ENCODE data around the gene LSMEM2.
"Not testable (repeated sequence)": the region's sequence is repeated elsewhere in the genome, so short reads cannot be mapped to it uniquely, and the experiment has no call there.

LSMEM2 gene

DNA sequence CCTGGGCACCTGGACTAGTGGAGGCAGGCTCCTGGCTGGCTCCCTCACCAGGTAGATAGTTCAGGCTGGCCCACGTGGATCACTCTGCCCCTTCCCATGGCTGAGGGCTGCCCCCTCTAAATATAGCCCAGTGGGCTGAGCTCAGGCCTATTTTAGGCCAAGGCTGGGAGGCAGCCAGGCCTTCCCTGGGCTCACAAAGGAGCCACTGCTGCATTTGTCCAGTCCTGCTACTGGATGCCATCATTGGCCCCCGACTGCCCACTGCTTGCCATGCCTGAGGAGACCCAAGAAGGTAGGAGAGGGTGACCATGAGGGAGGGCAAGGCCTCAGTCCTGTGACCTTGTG, at the start of gene LSMEM2:
Gene LSMEM2, plus strand, starts transcription at position 208 of the 345 bp plus-strand sequence. Its CDS starts 27 bp downstream, at position 235.
- no peak for DNase-seq

DNA sequence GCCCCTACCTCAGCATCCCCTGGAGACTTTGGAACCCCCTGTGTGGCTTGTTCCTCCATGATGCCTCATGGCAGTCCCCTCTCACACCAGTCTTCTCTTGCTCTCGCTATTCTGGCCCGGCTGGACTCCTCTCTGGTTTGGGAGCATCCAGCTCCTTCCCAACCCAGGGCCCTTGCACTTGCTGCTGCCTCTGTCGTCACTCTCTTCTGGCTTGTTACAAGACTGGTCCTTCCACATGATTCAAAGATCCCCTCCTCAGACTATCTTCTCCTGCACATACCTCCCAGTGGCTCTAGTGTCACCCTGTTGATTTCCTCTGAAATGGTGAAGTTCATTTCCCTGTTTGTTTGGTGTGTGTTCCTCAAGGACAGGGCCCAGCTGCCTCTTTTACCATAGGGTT, 49.4 kb upstream of the LSMEM2 start:
- DNase-seq, result no peak

DNA sequence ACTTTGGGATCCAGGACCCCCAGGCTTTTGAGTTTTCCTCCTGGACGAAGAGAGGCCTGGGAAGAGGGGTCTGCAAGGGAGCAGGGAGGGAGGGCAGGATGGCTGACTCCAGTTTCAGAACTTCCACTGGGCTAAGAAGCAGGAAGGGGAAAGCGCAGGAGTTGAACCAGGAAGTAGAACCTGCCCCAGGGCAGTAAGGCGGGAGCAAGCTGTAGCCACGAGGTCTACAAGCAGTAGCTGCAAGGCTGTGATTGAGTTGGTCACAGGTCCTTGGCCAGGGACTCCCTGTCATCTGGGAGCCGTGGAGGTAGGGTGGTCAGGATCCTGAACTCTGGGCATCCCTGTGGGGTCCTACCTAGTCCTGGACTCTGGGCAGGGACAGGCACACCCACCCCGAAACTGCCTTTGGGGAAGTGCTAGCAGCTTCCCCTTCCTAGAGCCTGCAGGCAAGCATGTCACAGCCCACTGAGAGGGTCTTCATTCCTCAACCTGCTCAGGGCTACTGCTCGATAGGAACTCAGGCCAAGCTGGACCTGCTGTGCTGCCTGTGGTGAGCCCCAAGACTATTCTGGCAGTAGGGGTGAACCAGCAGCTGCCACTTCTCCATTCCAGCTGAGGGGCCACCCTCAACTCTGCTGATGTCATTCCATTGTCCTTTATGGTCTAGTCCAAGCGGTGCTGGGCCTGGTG, 48.6 kb upstream of the LSMEM2 start:
- no peak for DNase-seq

DNA sequence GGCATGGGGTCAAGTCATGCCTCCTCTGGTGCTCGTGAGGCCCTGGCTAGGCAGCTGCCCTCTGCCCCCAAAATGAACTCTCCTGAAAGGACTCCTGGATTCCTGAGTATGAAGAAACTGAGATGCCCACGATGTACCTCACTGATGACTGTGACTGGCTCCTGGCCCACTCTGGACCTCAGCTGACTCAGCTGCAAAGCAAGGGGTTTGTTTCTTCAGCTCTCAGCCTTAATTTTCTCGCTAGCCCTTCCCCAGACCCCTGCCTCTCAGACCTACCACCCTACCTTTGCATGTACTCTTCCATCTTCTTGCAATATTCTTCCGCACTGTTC, 48.1 kb upstream of the LSMEM2 start:
- DNase-seq, result no peak

DNA sequence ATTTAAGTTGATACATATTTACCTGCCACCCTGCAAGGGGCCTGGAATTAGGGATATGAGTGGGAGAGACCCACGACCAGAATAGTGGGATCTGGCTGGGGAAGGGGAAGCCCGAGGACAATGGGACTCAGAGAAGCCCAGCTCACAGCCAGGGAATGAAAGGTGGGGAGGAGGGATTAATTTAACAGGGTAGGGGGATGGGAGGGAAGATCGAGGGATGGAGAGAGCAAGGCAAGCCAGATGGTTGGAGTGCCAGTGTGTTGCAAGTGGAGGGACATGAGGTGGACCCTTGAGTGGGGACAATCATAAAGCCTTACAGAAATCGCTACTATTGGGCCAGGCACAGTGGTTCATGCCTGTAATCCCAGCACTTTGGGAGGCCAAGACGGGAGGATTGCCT, 47.3 kb upstream of the LSMEM2 start:
- DNase-seq, result no peak

DNA sequence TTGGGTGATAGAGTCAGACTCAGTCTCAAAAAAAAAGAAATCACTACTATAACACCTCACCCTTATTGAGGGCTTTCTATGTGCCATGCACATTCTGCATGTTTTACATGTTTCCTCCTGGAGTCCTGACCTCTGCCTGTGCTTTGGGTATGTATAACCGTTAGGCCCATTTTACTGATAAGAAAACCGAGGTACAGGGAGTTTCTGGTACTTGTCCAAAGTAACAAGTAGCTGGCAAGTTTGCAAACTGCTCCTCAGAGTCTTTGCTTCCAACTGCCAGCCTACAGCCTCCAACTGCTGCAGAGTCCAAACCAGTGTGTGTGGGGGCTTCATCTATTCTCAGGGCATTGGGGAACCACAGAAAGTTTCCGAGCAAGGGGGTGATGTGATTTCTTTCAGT, 46.6 kb upstream of the LSMEM2 start:
- DNase-seq, result no peak

DNA sequence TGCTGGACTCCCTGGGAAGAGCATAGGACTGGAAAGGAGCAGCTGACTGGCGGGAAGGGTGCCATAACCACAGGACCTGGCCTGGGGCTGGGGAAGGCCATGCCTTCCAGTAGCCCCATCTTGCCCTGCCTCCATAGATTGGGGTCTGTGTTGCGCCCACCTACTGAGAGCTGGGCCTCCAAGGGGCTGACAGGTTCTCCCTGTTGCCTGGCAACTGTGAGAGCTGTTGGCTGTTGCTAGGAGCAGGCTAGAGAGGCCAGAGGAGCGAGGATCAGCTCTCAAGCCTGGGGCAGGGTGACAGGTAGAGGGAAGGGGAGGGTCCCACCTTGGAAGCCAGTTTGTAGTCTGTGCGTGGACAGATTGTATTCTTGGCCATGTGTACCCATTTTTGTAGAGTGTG, 45.7 kb upstream of the LSMEM2 start:
- DNase-seq, result no peak

DNA sequence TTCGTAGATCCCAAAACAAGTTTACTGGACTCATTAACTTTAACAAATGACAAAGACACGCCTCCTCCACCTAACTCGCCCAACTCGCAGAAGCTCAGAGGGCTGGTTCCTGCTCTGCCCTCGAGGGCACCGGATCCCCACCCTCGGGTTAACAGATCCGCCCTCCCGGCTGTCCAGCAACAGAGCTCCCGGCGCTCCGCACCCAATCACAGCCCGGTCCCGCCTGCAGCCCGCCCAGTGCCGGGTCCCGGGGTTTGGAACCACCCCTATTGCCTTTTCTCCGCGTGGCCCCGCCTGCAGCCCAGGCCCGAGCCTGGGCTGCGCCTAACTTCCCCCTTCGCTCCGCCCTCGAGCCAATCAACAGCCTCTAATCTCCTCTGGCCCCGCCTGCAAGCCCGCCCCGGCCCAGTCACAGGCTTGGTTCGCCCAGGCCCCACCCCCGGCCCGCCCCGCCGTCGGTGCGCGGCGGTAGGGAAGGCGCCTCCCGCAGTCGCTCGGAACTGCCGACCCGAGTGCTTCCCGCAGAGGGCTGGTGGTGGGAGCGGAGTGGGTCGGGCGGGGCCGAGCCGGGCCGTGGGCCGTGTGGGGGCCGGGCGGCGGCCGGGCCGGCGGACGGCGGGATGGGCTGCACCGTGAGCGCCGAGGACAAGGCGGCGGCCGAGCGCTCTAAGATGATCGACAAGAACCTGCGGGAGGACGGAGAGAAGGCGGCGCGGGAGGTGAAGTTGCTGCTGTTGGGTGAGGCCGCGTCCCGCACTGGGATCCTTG, 43.0 kb upstream of the LSMEM2 start, which contains the start of gene GNAI2:
Gene GNAI2, plus strand, starts transcription at position 489 of the 768 bp plus-strand sequence. Its CDS starts 132 bp downstream, at position 621.
- DNase-seq, result peak; percentile 97 to 99 (median 98)

DNA sequence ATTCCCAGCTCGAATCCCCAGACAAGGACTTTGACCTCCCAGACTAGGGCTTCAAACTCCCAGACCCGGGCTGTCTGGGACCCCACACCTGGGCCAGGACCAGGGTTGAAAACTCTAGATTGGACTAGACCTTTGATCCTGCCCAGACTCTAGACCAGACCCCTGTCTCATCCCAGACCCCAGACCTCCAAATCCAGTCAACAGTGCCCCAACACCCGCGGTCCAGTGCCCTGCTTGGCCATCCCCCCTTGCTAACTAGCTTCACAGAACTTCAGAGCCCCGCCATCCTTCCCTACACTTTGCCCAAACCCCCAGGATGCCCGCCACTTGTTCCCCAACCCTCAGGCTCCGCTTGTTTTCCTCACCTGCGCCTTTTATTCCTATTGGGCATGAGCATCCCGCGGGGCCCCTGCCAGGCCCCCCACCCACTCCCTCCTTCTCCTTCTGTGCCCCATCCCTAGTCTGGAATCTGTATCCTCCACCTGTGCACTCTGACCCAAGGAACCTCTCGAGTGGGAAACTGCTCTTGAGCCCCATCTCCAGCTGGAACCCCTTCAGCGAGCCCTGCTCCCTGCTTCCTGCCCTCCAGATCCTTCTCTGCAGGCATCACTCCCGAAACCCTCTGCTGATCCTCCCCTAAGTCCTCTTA, 42.3 kb upstream of the LSMEM2 start:
- no peak for DNase-seq

DNA sequence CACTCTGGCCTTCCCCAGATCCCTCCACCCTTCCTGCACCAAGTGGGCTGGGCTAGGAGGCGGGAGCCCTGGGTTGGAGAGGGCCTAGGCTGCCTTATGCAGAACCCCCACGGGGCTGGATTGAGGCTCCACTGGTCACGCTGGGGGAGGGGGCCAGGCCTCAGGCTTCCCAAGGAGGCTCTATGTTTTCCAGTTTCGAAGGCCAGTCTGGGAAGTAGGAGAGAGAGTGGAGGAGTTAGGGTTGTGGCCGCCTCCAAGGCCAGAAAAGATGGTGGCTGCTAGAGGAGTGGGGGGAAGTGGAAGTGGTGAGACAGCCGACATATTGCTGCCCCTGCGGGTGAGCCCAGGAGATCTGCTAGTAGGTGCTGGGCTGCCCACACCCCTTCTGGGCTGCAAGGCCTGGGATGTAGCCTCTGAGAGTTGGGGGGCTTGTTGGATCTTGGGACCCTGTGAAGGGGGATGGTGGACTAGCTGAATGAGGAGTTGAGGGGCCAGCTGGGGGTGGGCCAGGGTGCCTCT, 41.7 kb upstream of the LSMEM2 start:
- peak in 1 of 4 experiments; percentile 15 for DNase-seq

DNA sequence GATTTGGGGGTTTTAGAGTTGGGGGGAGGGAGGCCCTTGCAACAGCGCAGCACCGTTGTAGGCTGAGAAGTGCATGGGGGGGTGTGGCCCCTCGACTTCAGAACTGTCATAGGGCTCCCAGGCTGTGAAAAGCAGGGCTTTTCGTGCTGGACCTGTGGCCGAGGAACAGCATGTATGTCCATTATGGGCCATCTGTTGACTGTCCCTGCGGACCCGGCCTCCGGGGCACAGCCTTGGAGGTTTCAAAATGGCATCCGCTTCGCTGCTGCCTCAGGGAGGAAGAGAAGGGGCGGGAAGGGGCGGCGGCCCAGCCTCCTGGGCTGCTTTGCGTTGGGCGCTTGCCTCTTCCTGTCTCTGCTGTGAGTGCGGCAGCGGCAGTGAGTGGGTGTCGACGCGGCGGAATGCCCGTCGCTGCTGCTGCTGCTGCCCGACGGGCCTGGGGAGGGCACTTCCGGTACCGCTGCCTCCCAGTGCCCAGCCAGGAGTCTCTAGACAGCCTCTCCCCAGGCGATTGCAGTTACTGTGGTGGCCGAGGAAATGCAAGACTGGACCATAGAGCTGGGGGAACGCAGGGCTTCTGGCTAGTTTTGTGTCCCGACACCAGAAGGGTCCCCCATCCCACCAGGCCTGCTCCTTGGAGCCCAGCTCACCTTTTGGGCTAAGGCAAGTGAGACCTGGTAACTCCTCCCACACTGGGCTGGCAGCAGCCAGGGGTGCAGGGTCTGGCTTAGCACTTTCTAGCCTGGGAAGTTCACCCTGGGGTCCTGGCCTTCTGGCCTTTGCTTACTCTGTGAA, 40.9 kb upstream of the LSMEM2 start:
- peak; percentile 63 to 82 (median 73) for DNase-seq

DNA sequence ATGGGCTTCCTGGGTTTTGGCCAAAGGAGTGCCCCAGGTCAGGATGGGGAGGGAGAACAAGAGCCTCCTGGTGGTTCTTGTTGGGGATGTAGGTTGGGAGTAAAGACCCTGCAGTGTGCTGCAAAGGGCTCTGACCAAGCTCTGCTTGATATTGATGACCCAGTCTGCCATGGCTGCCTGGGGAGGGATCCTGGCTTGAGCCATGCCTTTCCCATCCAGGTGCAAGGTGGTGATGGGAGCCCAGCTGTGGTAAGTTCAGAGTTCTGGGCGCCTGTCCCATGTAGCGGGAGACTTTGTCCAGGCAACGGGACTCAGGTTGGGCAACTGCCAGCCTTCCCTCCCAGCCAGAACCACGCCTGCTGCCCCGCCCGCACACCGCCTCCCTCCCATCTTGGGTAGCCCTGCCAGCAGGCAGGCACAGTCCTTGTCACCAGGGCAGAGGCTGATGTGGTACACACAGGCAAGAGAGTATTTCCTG, 40.3 kb upstream of the LSMEM2 start:
- DNase-seq, result no peak

DNA sequence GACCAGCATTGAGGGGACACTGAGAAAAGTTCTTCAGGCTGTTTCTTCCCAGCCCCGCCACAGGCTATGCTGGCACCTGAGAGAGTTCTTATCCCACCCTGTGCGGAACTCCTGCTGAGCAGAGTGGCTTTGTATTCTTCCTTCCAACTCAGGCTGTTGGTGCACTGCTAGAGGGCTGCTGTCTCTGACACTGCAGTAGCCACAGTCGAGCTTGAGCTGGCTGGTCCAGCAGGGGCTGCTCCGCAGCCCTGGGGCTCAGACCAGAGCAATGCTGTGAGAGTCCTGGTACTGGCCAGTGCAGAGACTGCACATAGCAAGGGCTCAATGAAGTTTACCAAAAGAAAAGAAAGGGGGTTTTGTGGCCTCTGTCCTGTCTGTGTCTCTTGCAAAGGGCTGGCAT, 39.2 kb upstream of the LSMEM2 start:
- DNase-seq, result no peak

DNA sequence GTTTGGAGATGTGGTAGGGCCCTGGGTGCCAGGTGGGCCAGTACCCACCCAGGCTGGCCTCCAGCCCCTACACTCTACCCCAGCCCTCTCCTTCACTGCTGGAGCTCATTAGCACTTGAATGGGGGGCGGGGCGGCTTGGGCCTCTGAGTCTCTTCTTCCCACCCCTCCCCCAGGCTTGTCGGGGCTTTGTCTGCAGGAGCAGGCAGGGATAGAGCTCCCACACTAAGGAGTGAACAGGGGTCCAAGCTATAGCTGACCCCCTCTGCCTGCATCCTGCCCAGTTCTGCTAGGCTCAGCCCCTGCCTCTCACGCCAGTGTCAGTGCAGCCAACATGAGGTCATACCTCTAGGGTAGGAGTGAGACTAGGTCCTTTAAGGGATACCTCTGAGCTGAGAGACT, 37.7 kb upstream of the LSMEM2 start:
- no peak for DNase-seq

DNA sequence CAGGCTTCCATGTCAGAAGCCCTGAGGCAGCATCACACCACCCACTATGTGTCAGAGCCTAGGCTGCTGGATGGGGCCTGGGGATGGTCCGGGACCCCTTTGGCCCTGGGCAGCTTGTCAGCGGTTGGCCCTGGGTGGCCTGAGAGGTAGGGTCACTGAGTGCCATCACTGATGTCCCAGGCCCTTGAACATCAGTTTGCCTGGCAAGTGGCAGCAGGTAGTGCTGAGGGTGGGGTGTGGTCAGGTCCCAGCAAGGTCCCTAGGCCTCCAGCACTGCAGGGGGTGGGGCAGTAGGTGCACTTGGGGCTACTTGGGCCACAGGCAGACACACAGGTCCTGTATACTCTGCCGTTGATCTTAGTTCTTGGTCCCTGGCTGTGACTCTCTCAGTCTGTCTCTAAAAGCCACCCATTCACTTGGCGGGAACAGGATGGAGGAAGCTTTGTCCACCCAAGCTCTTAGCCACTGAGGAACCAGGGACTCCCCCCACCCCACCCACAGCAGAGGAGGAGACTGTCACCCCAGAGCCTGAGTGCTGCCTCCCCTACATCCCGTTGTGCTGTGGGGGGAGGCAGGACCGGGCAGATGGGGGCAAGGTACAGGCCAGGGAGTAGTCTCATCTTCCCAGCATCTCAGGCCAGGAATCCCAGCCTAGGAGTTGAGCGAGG, 37.0 kb upstream of the LSMEM2 start:
- no peak for DNase-seq

DNA sequence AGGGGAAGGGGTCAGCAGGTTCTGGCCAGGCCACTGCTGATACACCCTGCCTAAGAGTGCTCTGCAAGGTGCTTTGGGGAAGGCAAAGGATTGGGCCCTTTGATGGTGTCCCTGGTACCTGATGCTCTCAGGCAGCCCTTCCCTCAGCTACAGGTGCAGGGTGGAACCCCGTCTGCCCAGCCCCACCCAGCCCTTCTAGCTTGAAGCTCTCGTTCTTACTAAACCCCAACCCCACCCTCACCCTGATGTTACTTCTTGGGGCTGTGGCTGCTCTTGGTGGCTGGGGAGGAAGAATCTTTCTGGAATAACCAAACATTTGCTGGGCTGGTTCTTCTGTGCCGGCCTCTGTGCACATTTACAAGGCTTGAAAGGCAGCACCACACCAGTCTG, 36.5 kb upstream of the LSMEM2 start:
- DNase-seq, result no peak

DNA sequence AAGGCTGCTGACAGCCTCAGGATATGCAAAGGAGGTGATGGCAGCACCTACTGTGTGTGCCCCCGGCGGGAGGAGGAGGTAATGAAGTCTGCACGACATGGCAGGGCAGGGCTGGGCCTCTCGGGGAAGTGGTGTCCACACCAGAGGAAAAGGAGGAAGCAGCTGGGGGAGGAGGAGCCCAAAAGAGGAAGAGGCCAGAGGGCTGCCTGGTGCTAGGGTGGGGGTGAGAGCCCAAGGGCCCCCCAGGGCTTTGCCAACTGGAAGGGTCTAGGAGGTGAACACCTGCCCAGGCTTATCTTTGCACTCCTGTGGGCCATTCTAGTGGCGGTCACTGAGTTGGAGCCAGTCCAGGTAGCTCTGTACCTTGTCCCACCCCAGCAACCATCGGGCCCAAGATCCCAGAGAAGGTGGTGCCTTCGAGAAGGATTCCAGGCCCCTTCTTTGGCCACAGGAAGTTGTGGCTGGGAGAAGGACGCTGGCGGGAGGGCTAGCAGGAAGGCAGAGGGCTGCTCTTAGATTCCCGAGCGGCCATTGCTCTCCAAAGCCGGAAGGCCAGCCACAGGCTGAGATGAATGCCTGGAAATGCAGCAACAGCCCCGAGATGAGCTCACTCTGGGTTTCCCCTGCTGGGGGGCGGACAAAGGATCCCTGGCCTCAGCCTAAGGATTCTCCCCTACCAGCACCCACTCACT, 35.9 kb upstream of the LSMEM2 start:
- DNase-seq, result no peak

DNA sequence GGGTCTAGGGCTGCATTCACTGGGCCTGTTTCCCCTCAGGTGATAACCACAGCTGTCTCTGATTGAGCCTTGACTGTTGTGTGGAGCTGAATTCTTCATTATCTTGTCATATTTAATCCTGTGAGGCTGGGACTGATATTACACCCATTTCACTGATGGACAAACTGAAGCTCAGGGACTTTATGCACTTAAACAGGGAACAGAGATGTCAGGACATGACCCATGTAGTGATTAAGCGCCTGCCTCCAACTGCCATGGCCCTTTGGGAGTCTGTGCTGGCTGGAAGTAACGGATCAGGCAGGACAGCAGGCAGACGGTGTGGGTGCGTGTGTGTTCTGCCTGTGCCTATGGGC, 35.4 kb upstream of the LSMEM2 start:
- DNase-seq, result no peak

DNA sequence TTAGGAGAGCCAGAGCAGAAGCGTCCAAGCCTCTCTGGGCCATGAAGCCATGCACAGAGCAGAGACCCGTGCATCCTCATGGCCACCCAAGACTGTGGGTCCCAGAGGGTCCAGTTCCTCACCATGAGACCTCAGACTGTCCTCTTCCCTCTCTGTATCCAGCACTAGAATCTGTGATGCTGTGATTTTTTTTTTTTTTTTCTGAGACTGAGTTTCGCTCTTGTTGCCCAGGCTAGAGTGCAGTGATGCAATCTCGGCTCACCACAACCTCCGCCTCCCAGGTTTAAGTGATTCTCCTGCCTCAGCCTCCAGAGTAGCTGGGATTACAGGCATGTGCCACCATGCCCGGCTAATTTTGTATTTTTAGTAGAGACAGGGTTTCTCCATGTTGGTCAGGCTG, 34.1 kb upstream of the LSMEM2 start:
- DNase-seq, result not testable (repeated sequence)

DNA sequence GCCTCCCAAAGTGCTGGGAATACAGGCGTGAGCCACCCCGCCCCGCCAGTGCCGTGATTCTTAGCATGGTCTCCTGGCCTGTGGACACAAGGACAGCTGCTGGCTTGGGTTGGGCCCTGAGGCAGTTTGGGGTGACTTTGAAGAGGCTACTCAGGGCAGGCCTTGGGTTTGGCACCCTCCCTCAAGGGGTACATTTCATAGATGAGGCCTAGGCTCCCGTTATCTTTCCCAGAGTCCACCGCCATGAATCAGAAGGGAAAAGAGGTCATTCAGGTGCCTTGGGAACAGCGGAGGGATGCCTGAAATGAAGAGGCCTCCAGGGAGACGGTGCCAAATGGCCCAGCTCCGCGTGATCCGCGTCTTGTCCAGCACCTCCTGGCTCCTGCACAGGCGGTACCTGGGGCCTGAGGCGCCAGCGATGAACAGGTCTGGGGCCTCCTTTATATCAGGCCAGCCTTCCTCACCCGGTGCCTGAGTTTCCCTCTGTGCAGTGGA, 33.6 kb upstream of the LSMEM2 start:
- no peak for DNase-seq

DNA sequence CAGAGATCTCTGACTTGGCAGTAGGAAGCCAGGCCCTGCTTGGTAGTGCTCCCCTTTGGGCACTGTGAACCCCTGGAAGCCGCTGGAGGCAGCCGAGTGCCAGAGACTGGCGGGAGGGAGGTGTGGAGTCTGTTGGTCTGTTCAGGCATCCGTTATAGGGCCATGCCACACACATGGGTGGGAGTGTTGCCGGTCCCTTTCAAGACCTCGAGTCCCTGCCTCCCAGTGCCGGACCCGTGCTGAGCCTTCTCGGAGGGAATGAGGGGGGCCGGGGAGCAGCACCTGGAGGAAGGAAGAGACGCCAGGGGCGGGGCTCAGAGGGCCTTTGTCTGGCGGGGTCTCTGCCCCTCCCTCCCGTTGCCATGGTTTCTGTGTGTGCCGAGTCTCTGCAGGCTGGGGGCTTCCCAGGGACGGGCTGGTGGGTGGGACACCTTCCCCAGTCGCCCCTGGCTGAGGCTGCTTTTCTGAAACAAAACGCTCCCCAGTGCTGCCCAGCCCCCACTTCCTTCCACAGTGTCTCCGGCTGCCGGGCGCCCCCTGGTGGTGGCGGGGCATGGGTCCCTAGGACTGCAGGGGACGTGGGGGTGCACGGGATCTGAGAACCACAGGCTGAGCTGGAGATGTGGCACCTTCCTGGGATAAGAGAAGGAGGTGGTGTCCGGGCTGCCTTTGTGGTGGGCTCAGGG, 32.9 kb upstream of the LSMEM2 start:
- peak; percentile 93 to 98 (median 96) for DNase-seq
